HT-29 (cell line): ENCODE measurements around the gene IFI16. TPM values are rescaled to one million over a fixed set of nuclear protein-coding genes. Genes with fewer than 3 reads are reported as not detected.
"Not testable (repeated sequence)": the region's sequence is repeated elsewhere in the genome, so short reads cannot be mapped to it uniquely, and the experiment has no call there.

ENCODE experiments used
- DNase-seq: peaks from one replicate; pipeline ENCODE4 v3.0.0-alpha.2; 2015; ENCODE audit warnings: low spot score
- total RNA-seq: library from RNA; depleted of rRNA; stranded (reverse); fragments of >200 nt; shearing (Covaris generic); gene quantifications from 2 replicates; pipeline ENCODE4 v1.2.3, GENCODE V29; 2014; rRNA removed

Gene IFI16
- not detected in 2 replicates for total RNA-seq

- DNase-seq, result no peak
Measured at GRCh38 chr1:159009704-159010361, at the start of gene IFI16. IFI16 (plus strand) TSS chr1:159009907; CDS start chr1:159014681, 4,774 bp downstream.

- DNase-seq, result no peak
Measured at GRCh38 chr1:158961178-158961577, 48.5 kb upstream of the IFI16 start.

- DNase-seq, result no peak
Measured at GRCh38 chr1:158962983-158963382, 46.7 kb upstream of the IFI16 start.

- DNase-seq, result no peak
Measured at GRCh38 chr1:158969166-158969565, 40.5 kb upstream of the IFI16 start.

- DNase-seq, result no peak
Measured at GRCh38 chr1:158969855-158970254, 39.9 kb upstream of the IFI16 start.

- DNase-seq, result peak; percentile 24
Measured at GRCh38 chr1:158972841-158973240, 36.9 kb upstream of the IFI16 start.

- DNase-seq, result no peak
Measured at GRCh38 chr1:158976219-158976618, 33.5 kb upstream of the IFI16 start.

- DNase-seq, result no peak
Measured at GRCh38 chr1:158978730-158979129, 31.0 kb upstream of the IFI16 start.

- no peak for DNase-seq
Measured at GRCh38 chr1:158979229-158979628, 30.5 kb upstream of the IFI16 start.

- DNase-seq, result no peak
Measured at GRCh38 chr1:158983235-158983634, 26.5 kb upstream of the IFI16 start.

- no peak for DNase-seq
Measured at GRCh38 chr1:158984386-158984785, 25.3 kb upstream of the IFI16 start.

- no peak for DNase-seq
Measured at GRCh38 chr1:158989424-158989823, 20.3 kb upstream of the IFI16 start.

- DNase-seq, result no peak
Measured at GRCh38 chr1:158992787-158993312, 16.9 kb upstream of the IFI16 start.

GRCh38 chr1:158996998-158997397 lies 12.7 kb upstream of the IFI16 start:
- DNase-seq, result no peak

GRCh38 chr1:158998037-158998780 lies 11.5 kb upstream of the IFI16 start:
- no peak for DNase-seq

GRCh38 chr1:158998781-158999161 lies 10.9 kb upstream of the IFI16 start:
- peak; percentile 68 for DNase-seq

- no peak for DNase-seq
Measured at GRCh38 chr1:158999316-159000069, 10.2 kb upstream of the IFI16 start.

GRCh38 chr1:159000070-159000409 lies 9.7 kb upstream of the IFI16 start:
- DNase-seq, result no peak

- DNase-seq, result no peak
Measured at GRCh38 chr1:159000625-159001024, 9.1 kb upstream of the IFI16 start.

- no peak for DNase-seq
Measured at GRCh38 chr1:159005161-159005560, 4.5 kb upstream of the IFI16 start.

GRCh38 chr1:159005676-159006075 lies 4.0 kb upstream of the IFI16 start:
- no peak for DNase-seq

GRCh38 chr1:159006210-159006807 lies 3.4 kb upstream of the IFI16 start:
- not testable (repeated sequence) for DNase-seq
